HepG2 (cell line): ENCODE results near the gene MOGAT3. TPM values are rescaled to one million over a fixed set of nuclear protein-coding genes. Genes with fewer than 3 reads are reported as not detected.

Source experiments
- ATAC-seq: fragments of 200-7000 bp; cut with Tn5 transposase; 3 replicates; pipeline ENCODE4 v1.9.1; 2020; ENCODE audit warnings: mild to moderate bottlenecking, moderate library complexity
- BruUV-seq: library from RNA; stranded (reverse); fragments of 400-500 nt; replicated peaks from 2 replicates; lab custom pipeline; 2021; lab: Mats Ljungman, UMichigan
- CTCF ChIA-PET: fragments of 300-600 bp; formaldehyde crosslinking; extraction: SDS; loops from one replicate; lab custom pipeline; 2021; ENCODE audit warnings: low total read pairs, inconsistent platforms, low intra/inter-chr PET ratio; lab: Yijun Ruan, JAX
- POLR2A ChIA-PET: fragments of 350-600 bp; sonication (Branson Sonifier 250); formaldehyde crosslinking; loops from one replicate; lab custom pipeline; 2020; ENCODE audit warnings: antibody characterized with exemption, inconsistent platforms; lab: Yijun Ruan, JAX
- DNase-seq: peaks from one replicate; pipeline ENCODE4 v3.0.0-alpha.2; 2015; ENCODE audit warnings: low spot score
- FAIRE-seq: peaks from 3 replicates; lab custom pipeline; 2011; peaks lifted over from hg19 to GRCh38; lab: Jason Lieb, UNC
- H2AFZ ChIP-seq: one replicate; pipeline ENCODE4 v1.6.1; 2011; ENCODE audit warnings: low read length, inconsistent platforms
- H3K27ac ChIP-seq: fragments of 300-600 bp; 3 replicates; pipeline ENCODE4 v1.8.0; 2011; ENCODE audit warnings: mixed run types, mild to moderate bottlenecking, mixed read lengths, low read length, inconsistent platforms; ENCODE audit not compliant: insufficient read depth; ENCODE audit errors: extremely low read length
- H3K27me3 ChIP-seq, 2 experiments: fragments of 200-600 bp in 1 of 2; 2 replicates in 1 of 2; 3 replicates in 1 of 2; pipeline versions ENCODE4 v1.6.0 to v1.8.0; 2011; ENCODE audit warnings: low read length in 2 of 2, mild to moderate bottlenecking in 2 of 2, moderate library complexity in 2 of 2, inconsistent platforms in 1 of 2; ENCODE audit not compliant: insufficient read depth in 2 of 2, control insufficient read depth in 1 of 2
- H3K36me3 ChIP-seq, 2 experiments: fragments of 200-600 bp in 1 of 2; replicated peaks in 1 of 2; 2 replicates in 1 of 2; 3 replicates in 1 of 2; pipeline versions ENCODE4 v1.5.1 to v1.8.0; 2011; ENCODE audit warnings: low read length in 2 of 2, inconsistent platforms in 1 of 2; ENCODE audit not compliant: insufficient read depth in 2 of 2, control insufficient read depth in 1 of 2
- H3K4me1 ChIP-seq: 2 replicates; pipeline ENCODE4 v1.5.1; 2012; ENCODE audit warnings: low read length, inconsistent platforms; ENCODE audit not compliant: insufficient read depth
- H3K4me2 ChIP-seq: 2 replicates; pipeline ENCODE4 v1.6.0; 2011; ENCODE audit warnings: low read depth, low read length, inconsistent platforms
- H3K4me3 ChIP-seq, 3 experiments: fragments of 200-600 bp in 1 of 3; sonication (generic), shearing (Covaris generic) in 1 of 3; replicated peaks in 1 of 3; 2 replicates each; pipeline ENCODE4 v1.5.1; 2011 to 2016; ENCODE audit warnings: low read length in 3 of 3, inconsistent platforms in 2 of 3, low read depth in 2 of 3, mild to moderate bottlenecking in 2 of 3, control low read depth in 1 of 3, mixed read lengths in 1 of 3; ENCODE audit not compliant: insufficient read depth in 1 of 3
- H3K79me2 ChIP-seq: one replicate; pipeline ENCODE4 v1.6.1; 2011; ENCODE audit warnings: low read length, inconsistent platforms; ENCODE audit not compliant: insufficient read depth
- H3K9ac ChIP-seq: 2 replicates; pipeline ENCODE4 v1.6.0; 2011; ENCODE audit warnings: mild to moderate bottlenecking, low read depth, low read length, inconsistent platforms; ENCODE audit not compliant: insufficient read depth
- H3K9me3 ChIP-seq: 2 replicates; pipeline ENCODE4 v1.5.1; 2012; ENCODE audit warnings: mild to moderate bottlenecking, low read length
- H4K20me1 ChIP-seq: 2 replicates; pipeline ENCODE4 v1.6.0; 2011; ENCODE audit warnings: inconsistent platforms, mild to moderate bottlenecking, low read length, moderate library complexity; ENCODE audit not compliant: insufficient read depth
- TMF1 ChIP-seq: sonication (generic); formaldehyde crosslinking; IDR thresholded peaks from 2 replicates; pipeline ENCODE4 v1.8.1; 2022; ENCODE audit warnings: low read depth, missing genetic modification reagents
- ZNF263 ChIP-seq: sonication (generic); formaldehyde crosslinking; IDR thresholded peaks from 2 replicates; pipeline ENCODE4 v1.4.0; 2020; ENCODE audit warnings: missing genetic modification reagents
- ZNF83 ChIP-seq: sonication (generic); formaldehyde crosslinking; IDR thresholded peaks from 2 replicates; pipeline ENCODE4 v1.4.0; 2020; ENCODE audit warnings: missing genetic modification reagents, mild to moderate bottlenecking, borderline replicate concordance
- WGBS: methylation state at CpG from one replicate; pipeline ENCODE4 v1.1.6; 2017; ENCODE audit warnings: low lambda C conversion rate; 5-methylcytosine and 5-hydroxymethylcytosine counted together
- in situ Hi-C: cut with HindIII; loops from 2 replicates; pipeline ENCODE4 v1.10.0; 2017; ENCODE audit warnings: low pct_unique_long_range_greater_than_20kb; ENCODE audit not compliant: extremely low pct_ligation_motif_present
- intact Hi-C: fragments of 100-400 bp; cut with micrococcal nuclease; formaldehyde crosslinking; loops from one replicate; pipeline ENCODE4 v1.10.0; 2022; ENCODE audit not compliant: unreplicated experiment
- polyA plus RNA-seq, 8 experiments: library from polyadenylated mRNA; depleted of rRNA in 3 of 8; stranded (reverse) in 7 of 8; unstranded in 1 of 8; fragments of >200 nt; fragmentation: Illumina TruSeq in 4 of 8; extraction: Trizol in 4 of 8; gene quantifications; 2 replicates each; pipeline versions ENCODE4 v1.2.1 to v1.2.3, GENCODE V29; 2011 to 2016; ENCODE audit warnings: low read depth in 4 of 8, missing spikeins in 1 of 8, mixed read lengths in 1 of 8; ENCODE audit not compliant: insufficient read depth in 1 of 8
- total RNA-seq, 5 experiments: library from RNA; depleted of rRNA; stranded (reverse); fragments of >200 nt; fragmentation: Illumina TruSeq; extraction: Trizol; gene quantifications; 2 replicates each; pipeline ENCODE4 v1.2.3, GENCODE V29; 2016; ENCODE audit warnings: low read depth in 1 of 5
- TF ChIP-seq, protein P1 (sequence below): sonication (generic); formaldehyde crosslinking; IDR thresholded peaks from 2 replicates; pipeline ENCODE4 v1.4.0; 2020; ENCODE audit warnings: missing genetic modification reagents
- TF ChIP-seq, protein P2 (sequence below): sonication (generic); formaldehyde crosslinking; IDR thresholded peaks from 2 replicates; pipeline ENCODE4 v1.5.1; 2020; ENCODE audit warnings: mild to moderate bottlenecking, missing genetic modification reagents, borderline replicate concordance

The MOGAT3 gene
- total and polyA plus RNA-seq, 2 of the 13 experiments (the other 11 are each of a cell fraction or from before 2014, with no cell fraction given) = 22.5 to 30.5 TPM

DNA sequence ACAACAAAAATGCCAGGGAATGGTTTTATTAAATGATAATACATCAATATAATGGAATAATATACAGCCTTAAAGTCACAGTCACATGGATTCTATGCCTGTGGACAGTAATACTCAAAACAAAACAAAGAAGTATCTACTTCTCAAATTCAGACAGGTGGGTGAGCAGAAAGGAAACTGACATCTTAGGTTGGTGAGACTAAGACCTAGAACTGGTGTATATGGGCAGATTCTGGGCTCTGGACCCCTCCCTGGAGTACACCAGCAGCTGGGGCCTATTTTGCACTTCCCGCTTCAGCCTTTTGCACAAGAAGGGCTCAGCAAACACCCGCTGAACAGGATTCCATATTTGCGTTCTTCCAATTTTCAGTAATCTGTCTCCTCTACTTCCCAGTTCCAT lies 49.5 kb upstream of the MOGAT3 start:
- no peak overlapping the region for H3K4me3 ChIP-seq
- TF ChIP-seq ZNF263 (CRISPR knock-in tag) = no peak
- TF ChIP-seq TMF1 (CRISPR knock-in tag) = no peak
- no peak for TF ChIP-seq ZNF83 (CRISPR knock-in tag)
- TF ChIP-seq, protein P1, sequence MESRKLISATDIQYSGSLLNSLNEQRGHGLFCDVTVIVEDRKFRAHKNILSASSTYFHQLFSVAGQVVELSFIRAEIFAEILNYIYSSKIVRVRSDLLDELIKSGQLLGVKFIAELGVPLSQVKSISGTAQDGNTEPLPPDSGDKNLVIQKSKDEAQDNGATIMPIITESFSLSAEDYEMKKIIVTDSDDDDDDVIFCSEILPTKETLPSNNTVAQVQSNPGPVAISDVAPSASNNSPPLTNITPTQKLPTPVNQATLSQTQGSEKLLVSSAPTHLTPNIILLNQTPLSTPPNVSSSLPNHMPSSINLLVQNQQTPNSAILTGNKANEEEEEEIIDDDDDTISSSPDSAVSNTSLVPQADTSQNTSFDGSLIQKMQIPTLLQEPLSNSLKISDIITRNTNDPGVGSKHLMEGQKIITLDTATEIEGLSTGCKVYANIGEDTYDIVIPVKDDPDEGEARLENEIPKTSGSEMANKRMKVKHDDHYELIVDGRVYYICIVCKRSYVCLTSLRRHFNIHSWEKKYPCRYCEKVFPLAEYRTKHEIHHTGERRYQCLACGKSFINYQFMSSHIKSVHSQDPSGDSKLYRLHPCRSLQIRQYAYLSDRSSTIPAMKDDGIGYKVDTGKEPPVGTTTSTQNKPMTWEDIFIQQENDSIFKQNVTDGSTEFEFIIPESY (CRISPR knock-in tag) = peak; percentile 37; the same call in 1 of the 2 replicates
- TF ChIP-seq, protein P2, sequence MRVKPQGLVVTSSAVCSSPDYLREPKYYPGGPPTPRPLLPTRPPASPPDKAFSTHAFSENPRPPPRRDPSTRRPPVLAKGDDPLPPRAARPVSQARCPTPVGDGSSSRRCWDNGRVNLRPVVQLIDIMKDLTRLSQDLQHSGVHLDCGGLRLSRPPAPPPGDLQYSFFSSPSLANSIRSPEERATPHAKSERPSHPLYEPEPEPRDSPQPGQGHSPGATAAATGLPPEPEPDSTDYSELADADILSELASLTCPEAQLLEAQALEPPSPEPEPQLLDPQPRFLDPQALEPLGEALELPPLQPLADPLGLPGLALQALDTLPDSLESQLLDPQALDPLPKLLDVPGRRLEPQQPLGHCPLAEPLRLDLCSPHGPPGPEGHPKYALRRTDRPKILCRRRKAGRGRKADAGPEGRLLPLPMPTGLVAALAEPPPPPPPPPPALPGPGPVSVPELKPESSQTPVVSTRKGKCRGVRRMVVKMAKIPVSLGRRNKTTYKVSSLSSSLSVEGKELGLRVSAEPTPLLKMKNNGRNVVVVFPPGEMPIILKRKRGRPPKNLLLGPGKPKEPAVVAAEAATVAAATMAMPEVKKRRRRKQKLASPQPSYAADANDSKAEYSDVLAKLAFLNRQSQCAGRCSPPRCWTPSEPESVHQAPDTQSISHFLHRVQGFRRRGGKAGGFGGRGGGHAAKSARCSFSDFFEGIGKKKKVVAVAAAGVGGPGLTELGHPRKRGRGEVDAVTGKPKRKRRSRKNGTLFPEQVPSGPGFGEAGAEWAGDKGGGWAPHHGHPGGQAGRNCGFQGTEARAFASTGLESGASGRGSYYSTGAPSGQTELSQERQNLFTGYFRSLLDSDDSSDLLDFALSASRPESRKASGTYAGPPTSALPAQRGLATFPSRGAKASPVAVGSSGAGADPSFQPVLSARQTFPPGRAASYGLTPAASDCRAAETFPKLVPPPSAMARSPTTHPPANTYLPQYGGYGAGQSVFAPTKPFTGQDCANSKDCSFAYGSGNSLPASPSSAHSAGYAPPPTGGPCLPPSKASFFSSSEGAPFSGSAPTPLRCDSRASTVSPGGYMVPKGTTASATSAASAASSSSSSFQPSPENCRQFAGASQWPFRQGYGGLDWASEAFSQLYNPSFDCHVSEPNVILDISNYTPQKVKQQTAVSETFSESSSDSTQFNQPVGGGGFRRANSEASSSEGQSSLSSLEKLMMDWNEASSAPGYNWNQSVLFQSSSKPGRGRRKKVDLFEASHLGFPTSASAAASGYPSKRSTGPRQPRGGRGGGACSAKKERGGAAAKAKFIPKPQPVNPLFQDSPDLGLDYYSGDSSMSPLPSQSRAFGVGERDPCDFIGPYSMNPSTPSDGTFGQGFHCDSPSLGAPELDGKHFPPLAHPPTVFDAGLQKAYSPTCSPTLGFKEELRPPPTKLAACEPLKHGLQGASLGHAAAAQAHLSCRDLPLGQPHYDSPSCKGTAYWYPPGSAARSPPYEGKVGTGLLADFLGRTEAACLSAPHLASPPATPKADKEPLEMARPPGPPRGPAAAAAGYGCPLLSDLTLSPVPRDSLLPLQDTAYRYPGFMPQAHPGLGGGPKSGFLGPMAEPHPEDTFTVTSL (CRISPR knock-in tag) = no peak
- TF ChIP-seq, all 625 proteins: peak for 1

More for the DNA sequence above, 49.5 kb upstream of the MOGAT3 start:
- Histone ChIP-seq H3K4me2 (peak overlapping the region; percentile 89), H4K20me1 (peaks cover 3% of the 10 kb centered on the region; the same call in 1 of the 2 replicates), H3K9me3 (no peaks in the 10 kb centered on the region), H3K27me3 (no peaks in the 10 kb centered on the region; a peak in 2 of 5 replicates), H3K4me1 (peaks cover 24% of the 10 kb centered on the region), H3K36me3 (peaks cover 2 to 11% of the 10 kb centered on the region in 2 experiments; a peak in 1 of 5 replicates), H3K27ac (no peak overlapping the region), H3K9ac (peak overlapping the region; percentile 29; the same call in 1 of the 2 replicates), H3K79me2 (peaks cover 29% of the 10 kb centered on the region), H2AFZ (no peak overlapping the region)
- ATAC-seq (no peak), FAIRE-seq (no peak), DNase-seq (no peak)
- ChIA-PET CTCF (no interaction called here), POLR2A (no interaction called here)
- no TSS peak for BruUV-seq
- WGBS = 95% methylated on average over 3 of the region's 3 CpGs
- in situ Hi-C loops (no loop called here), intact Hi-C loops (no loop called here)
